Uterus (tissue), 4 donors: ENCODE measurements around the gene SLC9A5. TPM values are rescaled to one million over a fixed set of nuclear protein-coding genes. Genes with fewer than 3 reads are reported as not detected.

ENCODE experiments used
- DNase-seq, 2 donors: peaks; one replicate each; pipeline ENCODE4 v3.0.0-alpha.2; 2019 to 2020
- H3K27ac ChIP-seq, 2 donors: fragments of 200-600 bp; sonication (generic); 1 replicate in 1 of 2; 2 replicates in 1 of 2; pipeline ENCODE4 v1.5.1; 2016 to 2018
- H3K27me3 ChIP-seq, 2 donors: fragments of 200-600 bp; sonication (generic); one replicate each; pipeline ENCODE4 v1.5.1; 2018 to 2019; ENCODE audit warnings: control low read depth in 1 of 2
- H3K36me3 ChIP-seq, 2 donors: fragments of 200-600 bp; sonication (generic); one replicate each; pipeline ENCODE4 v1.5.1; 2019; ENCODE audit warnings: control low read depth in 1 of 2
- H3K4me1 ChIP-seq, 2 donors: fragments of 200-600 bp; sonication (generic); one replicate each; pipeline ENCODE4 v1.5.1; 2018 to 2019; ENCODE audit warnings: control low read depth in 1 of 2
- H3K4me3 ChIP-seq, 2 donors: fragments of 200-600 bp; sonication (generic); 1 replicate in 1 of 2; 2 replicates in 1 of 2; pipeline ENCODE4 v1.5.1; 2018 to 2019; ENCODE audit warnings: mild to moderate bottlenecking in 1 of 2
- H3K9me3 ChIP-seq, 2 donors: fragments of 200-600 bp; sonication (generic); one replicate each; pipeline ENCODE4 v1.5.1; 2019; ENCODE audit warnings: control low read depth in 1 of 2
- CTCF ChIP-seq, 4 experiments: fragments of 200-600 bp in 2 of 4; fragments of 450-650 bp in 2 of 4; sonication (generic) in 2 of 4; IDR thresholded peaks; one replicate each; pipeline ENCODE4 v1.5.1; 2016 to 2019; ENCODE audit warnings: antibody characterized with exemption in 4 of 4, mild to moderate bottlenecking in 2 of 4, moderate library complexity in 1 of 4
- POLR2A ChIP-seq, 2 donors: fragments of 450-650 bp; IDR thresholded peaks; one replicate each; pipeline ENCODE4 v1.6.1; 2016; ENCODE audit warnings: antibody characterized with exemption in 2 of 2, mild to moderate bottlenecking in 1 of 2, moderate library complexity in 1 of 2
- intact Hi-C: fragments of 100-400 bp; cut with DNase I; formaldehyde crosslinking; loops from one replicate; pipeline ENCODE4 v1.15.1; 2023; ENCODE audit warnings: low total_unique reads
- total RNA-seq, 4 donors: library from RNA; depleted of rRNA in 3 of 4; stranded (reverse); fragments of >200 nt in 3 of 4; gene quantifications; one replicate each; pipeline versions ENCODE4 v1.1.0 to v1.2.4, GENCODE V29; 2014 to 2023
- donor health status: DM: yes; HTN: yes; CAD: no.

The SLC9A5 gene
- total RNA-seq, 4 donors from 2014 or later = 0.55 to 1.9 (median 1.3) TPM; not detected in 1

DNA sequence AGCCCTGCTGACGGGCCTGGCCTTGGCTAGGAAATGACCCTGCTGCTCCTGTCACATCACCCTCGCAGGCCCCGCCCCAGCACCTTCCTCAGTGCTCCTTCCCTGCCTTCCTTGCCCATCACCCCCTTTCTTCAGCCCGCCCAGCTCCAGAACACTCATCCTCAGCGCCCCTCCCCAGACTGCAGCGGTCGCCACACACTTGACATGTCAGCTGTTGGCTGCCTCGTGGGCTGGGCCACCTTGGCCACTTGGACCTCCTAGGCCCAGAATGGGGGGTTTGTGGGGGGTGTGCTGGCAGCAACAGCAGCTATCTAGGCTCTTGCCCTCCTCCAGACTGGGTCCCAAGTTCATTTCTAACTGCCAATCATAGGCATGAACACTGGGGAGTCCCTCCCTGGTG lies 39.2 kb upstream of the SLC9A5 start:
- no peaks in the 10 kb centered on the region for H3K4me1 ChIP-seq
- no peaks in the 10 kb centered on the region for H3K36me3 ChIP-seq
- H3K9me3 ChIP-seq = no peaks in the 10 kb centered on the region
- no peak overlapping the region for H3K4me3 ChIP-seq
- intact Hi-C loops = no loop called here
- no peak for DNase-seq
- no peaks in the 10 kb centered on the region for H3K27me3 ChIP-seq
- TF ChIP-seq POLR2A (IDR thresholded peaks at IDR 0.05) (no peak), CTCF (IDR thresholded peaks at IDR 0.05) (no peak)
- H3K27ac ChIP-seq = no peak overlapping the region

GRCh38 chr16:67210069-67210937 lies 38.5 kb upstream of the SLC9A5 start:
- Histone ChIP-seq H3K36me3 (no peaks in the 10 kb centered on the region), H3K4me3 (no peak overlapping the region), H3K4me1 (no peaks in the 10 kb centered on the region), H3K27ac (no peak overlapping the region), H3K27me3 (no peaks in the 10 kb centered on the region), H3K9me3 (no peaks in the 10 kb centered on the region)
- intact Hi-C loops = no loop called here
- no peak for DNase-seq
- no peak for TF ChIP-seq CTCF (IDR thresholded peaks at IDR 0.05)
- TF ChIP-seq POLR2A (IDR thresholded peaks at IDR 0.05) = no peak

GRCh38 chr16:67211674-67212073 lies 37.1 kb upstream of the SLC9A5 start:
- Histone ChIP-seq H3K27ac (no peak overlapping the region), H3K36me3 (no peaks in the 10 kb centered on the region), H3K4me1 (no peaks in the 10 kb centered on the region), H3K4me3 (no peak overlapping the region), H3K9me3 (no peaks in the 10 kb centered on the region), H3K27me3 (no peaks in the 10 kb centered on the region)
- intact Hi-C loops = no loop called here
- no peak for TF ChIP-seq CTCF (IDR thresholded peaks at IDR 0.05)
- TF ChIP-seq POLR2A (IDR thresholded peaks at IDR 0.05) = no peak
- no peak for DNase-seq

DNA sequence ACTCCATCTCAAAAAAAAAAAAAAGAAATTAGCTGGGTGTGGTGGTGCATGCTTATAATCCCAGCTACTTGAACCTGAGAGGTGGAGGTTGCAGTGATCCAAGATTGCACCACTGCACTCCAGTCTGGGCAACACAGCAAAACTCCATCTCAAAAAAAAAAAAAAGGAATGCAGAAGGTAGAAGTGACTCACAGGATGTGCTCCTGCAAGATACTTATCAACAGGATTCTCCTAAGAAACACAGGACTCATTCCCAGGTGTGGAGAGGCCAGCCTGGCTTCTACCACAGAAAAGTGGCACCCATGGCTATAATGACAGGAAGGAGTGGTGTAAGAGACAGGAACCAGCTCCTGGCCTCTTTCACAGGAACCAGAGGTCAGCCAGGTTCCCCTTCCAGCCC lies 36.0 kb upstream of the SLC9A5 start:
- TF ChIP-seq CTCF (IDR thresholded peaks at IDR 0.05) = no peak
- no peak for TF ChIP-seq POLR2A (IDR thresholded peaks at IDR 0.05)
- no peaks in the 10 kb centered on the region for H3K27me3 ChIP-seq
- H3K27ac ChIP-seq = no peak overlapping the region
- H3K4me1 ChIP-seq = no peaks in the 10 kb centered on the region
- H3K4me3 ChIP-seq = no peak overlapping the region
- no peaks in the 10 kb centered on the region for H3K9me3 ChIP-seq
- DNase-seq = no peak
- H3K36me3 ChIP-seq = no peaks in the 10 kb centered on the region
- intact Hi-C loops = no loop called here

DNA sequence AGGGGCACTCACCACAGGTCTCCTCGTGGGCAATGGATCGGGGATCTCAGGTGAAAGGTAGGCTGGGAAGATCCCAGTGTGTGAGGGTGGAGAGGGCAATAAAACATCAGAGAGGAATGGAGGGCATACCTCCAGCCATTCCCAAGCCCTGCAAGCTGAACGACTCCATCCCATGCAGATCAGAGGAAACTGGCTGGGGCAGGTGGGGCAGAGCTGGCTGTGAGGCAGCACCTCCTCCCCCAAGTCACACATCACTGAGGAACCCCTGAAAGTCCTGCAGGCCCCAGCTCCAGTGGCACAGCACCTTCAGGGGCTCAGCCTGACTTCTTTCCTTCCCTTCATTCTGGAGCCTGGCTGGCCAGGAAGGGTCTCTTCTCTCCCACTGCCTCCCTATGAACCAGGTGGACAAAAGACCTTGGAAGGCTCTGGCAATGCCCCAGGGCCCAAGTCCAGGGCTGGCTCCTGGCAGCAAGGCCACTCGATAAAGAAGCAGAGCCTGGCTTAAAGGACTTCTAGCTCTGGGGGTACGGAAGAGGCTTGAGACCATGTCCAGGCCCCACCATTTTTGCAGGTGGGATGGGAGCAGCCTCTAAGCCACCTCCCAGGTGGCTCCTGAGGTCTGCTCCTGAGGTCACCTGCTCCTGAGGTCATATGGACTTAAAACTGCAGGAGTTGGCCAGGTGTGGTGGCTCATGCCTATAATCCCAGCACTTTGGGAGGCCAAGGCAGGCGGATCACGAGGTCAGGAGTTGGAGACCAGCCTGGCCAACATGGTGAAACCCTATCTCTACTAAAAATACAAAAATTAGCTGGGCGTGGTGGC lies 35.4 kb upstream of the SLC9A5 start:
- TF ChIP-seq POLR2A (IDR thresholded peaks at IDR 0.05) (no peak), CTCF (IDR thresholded peaks at IDR 0.05) (no peak)
- Histone ChIP-seq H3K4me1 (no peaks in the 10 kb centered on the region), H3K9me3 (no peaks in the 10 kb centered on the region), H3K27me3 (no peaks in the 10 kb centered on the region), H3K36me3 (no peaks in the 10 kb centered on the region), H3K27ac (no peak overlapping the region), H3K4me3 (no peak overlapping the region)
- intact Hi-C loops = no loop called here
- no peak for DNase-seq
